Measurements from ENCODE around the gene METTL9.

DNA sequence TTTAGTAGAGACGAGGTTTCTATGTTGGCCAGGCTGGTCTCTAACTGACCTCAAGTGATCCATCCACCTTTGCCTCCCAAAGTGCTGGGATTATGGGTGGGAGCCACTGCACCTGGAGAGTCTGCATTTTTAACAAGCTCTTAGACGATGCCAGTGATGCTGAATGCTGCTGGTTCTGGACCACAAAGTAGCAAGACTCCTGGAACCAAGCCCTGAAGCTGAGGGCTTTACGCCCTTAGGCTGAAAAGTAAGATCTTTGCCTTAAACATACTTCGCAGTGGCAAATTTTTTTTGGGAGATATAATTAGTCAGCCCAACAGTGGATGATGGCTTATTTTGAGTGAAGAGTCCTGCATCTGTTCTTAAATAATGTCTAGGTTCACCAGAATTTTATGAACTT lies 14.0 kb downstream of the METTL9 start:
- TF ChIP-seq SP1 (IDR thresholded peaks at IDR 0.05; ENCODE audit: low read depth) (no peak), EGR1 (IDR thresholded peaks at IDR 0.05; ENCODE audit: low read depth) (no peak), RAD21 (IDR thresholded peaks at IDR 0.05; ENCODE audit: low read depth) (no peak), ELF1 (IDR thresholded peaks at IDR 0.05; ENCODE audit: borderline replicate concordance, low read depth) (no peak)
- TF ChIP-seq, protein P1, sequence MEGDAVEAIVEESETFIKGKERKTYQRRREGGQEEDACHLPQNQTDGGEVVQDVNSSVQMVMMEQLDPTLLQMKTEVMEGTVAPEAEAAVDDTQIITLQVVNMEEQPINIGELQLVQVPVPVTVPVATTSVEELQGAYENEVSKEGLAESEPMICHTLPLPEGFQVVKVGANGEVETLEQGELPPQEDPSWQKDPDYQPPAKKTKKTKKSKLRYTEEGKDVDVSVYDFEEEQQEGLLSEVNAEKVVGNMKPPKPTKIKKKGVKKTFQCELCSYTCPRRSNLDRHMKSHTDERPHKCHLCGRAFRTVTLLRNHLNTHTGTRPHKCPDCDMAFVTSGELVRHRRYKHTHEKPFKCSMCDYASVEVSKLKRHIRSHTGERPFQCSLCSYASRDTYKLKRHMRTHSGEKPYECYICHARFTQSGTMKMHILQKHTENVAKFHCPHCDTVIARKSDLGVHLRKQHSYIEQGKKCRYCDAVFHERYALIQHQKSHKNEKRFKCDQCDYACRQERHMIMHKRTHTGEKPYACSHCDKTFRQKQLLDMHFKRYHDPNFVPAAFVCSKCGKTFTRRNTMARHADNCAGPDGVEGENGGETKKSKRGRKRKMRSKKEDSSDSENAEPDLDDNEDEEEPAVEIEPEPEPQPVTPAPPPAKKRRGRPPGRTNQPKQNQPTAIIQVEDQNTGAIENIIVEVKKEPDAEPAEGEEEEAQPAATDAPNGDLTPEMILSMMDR (IDR thresholded peaks at IDR 0.05 in 2 of 3, conservative IDR thresholded peaks at IDR 0.05 in 1 of 3; ENCODE audit: borderline replicate concordance in 1 of 3, insufficient read depth in 1 of 3, low read depth in 2 of 3, low read length in 2 of 3) = no peak
